SK-N-SH (cell line): Measurements from ENCODE around the gene ARHGEF10L. TPM values are rescaled to one million over a fixed set of nuclear protein-coding genes. Genes with fewer than 3 reads are reported as not detected.

Source experiments
- CTCF ChIA-PET: fragments of 300-600, 350-600 bp; formaldehyde crosslinking; extraction: SDS; loops from one replicate; lab custom pipeline; 2021; lab: Yijun Ruan, JAX
- POLR2A ChIA-PET: fragments of 350-600 bp; sonication (Branson Sonifier 250); formaldehyde crosslinking; extraction: SDS; loops from one replicate; lab custom pipeline; 2020; ENCODE audit warnings: antibody characterized with exemption, inconsistent platforms; lab: Yijun Ruan, JAX
- DNase-seq: peaks from one replicate; pipeline ENCODE4 v3.0.0; 2012
- H2AFZ ChIP-seq: fragments of 200-600 bp; sonication (generic); 2 replicates; pipeline ENCODE4 v1.8.1; 2016; ENCODE audit warnings: antibody characterized with exemption, mild to moderate bottlenecking, low read depth
- H3F3A ChIP-seq: fragments of 200-600 bp; sonication (generic); replicated peaks from 2 replicates; pipeline ENCODE3; 2016; ENCODE audit warnings: antibody characterized with exemption, mild to moderate bottlenecking; ENCODE audit not compliant: insufficient read depth
- H3K27ac ChIP-seq, 2 experiments: fragments of 200-500 bp in 1 of 2; fragments of 200-600 bp in 1 of 2; sonication (Bioruptor generic) in 1 of 2; sonication (generic), shearing (Covaris generic) in 1 of 2; 2 replicates each; pipeline versions ENCODE4 v1.5.1 to v1.6.1; 2014 to 2016; ENCODE audit warnings: low read depth in 2 of 2, inconsistent platforms in 1 of 2, low read length in 1 of 2, mild to moderate bottlenecking in 1 of 2, mixed read lengths in 1 of 2
- H3K27me3 ChIP-seq: fragments of 200-600 bp; sonication (generic), shearing (Covaris generic); 2 replicates; pipeline ENCODE4 v1.6.1; 2016; ENCODE audit warnings: mixed run types; ENCODE audit not compliant: insufficient read depth
- H3K36me3 ChIP-seq, 2 experiments: fragments of 200-500 bp in 1 of 2; fragments of 200-600 bp in 1 of 2; sonication (Bioruptor generic) in 1 of 2; sonication (generic) in 1 of 2; replicated peaks in 1 of 2; 2 replicates each; pipeline versions ENCODE3 to v1.5.1; 2014 to 2016; ENCODE audit warnings: low read length in 1 of 2, mild to moderate bottlenecking in 1 of 2; ENCODE audit not compliant: insufficient read depth in 2 of 2, control insufficient read depth in 1 of 2
- H3K4me1 ChIP-seq, 2 experiments: fragments of 200-500 bp in 1 of 2; fragments of 200-600 bp in 1 of 2; sonication (Bioruptor generic) in 1 of 2; sonication (generic), shearing (Covaris generic) in 1 of 2; 2 replicates each; pipeline versions ENCODE4 v1.5.1 to v1.6.1; 2014 to 2016; ENCODE audit warnings: low read depth in 1 of 2, low read length in 1 of 2, mixed run types in 1 of 2; ENCODE audit not compliant: insufficient read depth in 2 of 2, control insufficient read depth in 1 of 2
- H3K4me2 ChIP-seq: fragments of 200-600 bp; sonication (generic), shearing (Covaris generic); 2 replicates; pipeline ENCODE4 v1.6.1; 2017; ENCODE audit warnings: mixed run types
- H3K4me3 ChIP-seq, 2 experiments: fragments of 200-500 bp in 1 of 2; fragments of 200-600 bp in 1 of 2; sonication (Bioruptor generic) in 1 of 2; sonication (generic), shearing (Covaris generic) in 1 of 2; 2 replicates each; pipeline versions ENCODE4 v1.5.1 to v1.8.1; 2014 to 2016; ENCODE audit warnings: low read depth in 2 of 2, inconsistent platforms in 1 of 2, low read length in 1 of 2, mild to moderate bottlenecking in 1 of 2, mixed read lengths in 1 of 2, moderate library complexity in 1 of 2
- H3K79me2 ChIP-seq: fragments of 200-600 bp; sonication (generic); 2 replicates; pipeline ENCODE4 v1.8.1; 2017; ENCODE audit warnings: mild to moderate bottlenecking; ENCODE audit not compliant: insufficient read depth
- H3K9ac ChIP-seq: fragments of 200-600 bp; sonication (generic); 2 replicates; pipeline ENCODE4 v1.6.1; 2017; ENCODE audit warnings: mixed run types
- H3K9me2 ChIP-seq: fragments of 200-600 bp; sonication (generic); 2 replicates; pipeline ENCODE4 v1.6.1; 2017; ENCODE audit warnings: mixed run types
- H3K9me3 ChIP-seq: fragments of 200-600 bp; sonication (generic); 2 replicates; pipeline ENCODE4 v1.6.1; 2017; ENCODE audit warnings: mixed run types, mild to moderate bottlenecking, moderate library complexity
- H4K20me1 ChIP-seq: fragments of 200-600 bp; sonication (generic); 2 replicates; pipeline ENCODE4 v1.6.1; 2017; ENCODE audit warnings: mild to moderate bottlenecking, mixed run types; ENCODE audit not compliant: insufficient read depth
- CHD2 ChIP-seq: fragments of 150-350 bp; IDR thresholded peaks from 2 replicates; pipeline ENCODE4 v1.6.1; 2018; ENCODE audit warnings: low read length; ENCODE audit not compliant: partially characterized antibody
- EP300 ChIP-seq, 2 experiments: IDR thresholded peaks; 2 replicates each; pipeline versions ENCODE4 v1.4.0 to v1.6.1; 2012; ENCODE audit warnings: borderline replicate concordance in 1 of 2, low read depth in 1 of 2, low read length in 1 of 2
- FOXJ3 ChIP-seq: sonication (generic); formaldehyde crosslinking; IDR thresholded peaks from 2 replicates; pipeline ENCODE4 v1.5.1; 2020; ENCODE audit warnings: mild to moderate bottlenecking, missing genetic modification reagents
- FOXM1 ChIP-seq: IDR thresholded peaks from 2 replicates; pipeline ENCODE4 v1.4.0; 2012; ENCODE audit warnings: low read depth, mild to moderate bottlenecking
- GATA2 ChIP-seq: sonication (generic); formaldehyde crosslinking; IDR thresholded peaks from 2 replicates; pipeline ENCODE4 v1.5.0; 2020; ENCODE audit warnings: mild to moderate bottlenecking, missing genetic modification reagents
- MEF2A ChIP-seq: IDR thresholded peaks from 2 replicates; pipeline ENCODE4 v1.4.0; 2012; ENCODE audit warnings: low read depth, borderline replicate concordance
- NFIC ChIP-seq: IDR thresholded peaks from 2 replicates; pipeline ENCODE4 v1.4.0; 2012; ENCODE audit warnings: borderline replicate concordance
- NRF1 ChIP-seq: IDR thresholded peaks from 2 replicates; pipeline ENCODE4 v1.6.1; 2012; ENCODE audit warnings: low read depth, mild to moderate bottlenecking, low read length
- POLR2AphosphoS5 ChIP-seq: IDR thresholded peaks from 2 replicates; pipeline ENCODE4 v1.6.1; 2012; ENCODE audit warnings: low read depth, low read length
- RCOR1 ChIP-seq: fragments of 150-350 bp; IDR thresholded peaks from 2 replicates; pipeline ENCODE4 v1.6.1; 2017; ENCODE audit warnings: antibody characterized with exemption, low read length
- RFX5 ChIP-seq: IDR thresholded peaks from 2 replicates; pipeline ENCODE4 v1.6.1; 2012; ENCODE audit warnings: mild to moderate bottlenecking, improper control_type of control experiment, low read length
- TAF1 ChIP-seq: IDR thresholded peaks from 2 replicates; pipeline ENCODE4 v1.6.1; 2012; ENCODE audit warnings: low read depth, mild to moderate bottlenecking, low read length, moderate library complexity, borderline replicate concordance
- TCF12 ChIP-seq: IDR thresholded peaks from 2 replicates; pipeline ENCODE4 v1.4.0; 2012
- USF1 ChIP-seq: IDR thresholded peaks from 2 replicates; pipeline ENCODE4 v1.4.0; 2012; ENCODE audit warnings: low read depth, borderline replicate concordance
- USF2 ChIP-seq: fragments of 150-350 bp; IDR thresholded peaks from 2 replicates; pipeline ENCODE4 v1.6.1; 2017; ENCODE audit warnings: antibody characterized with exemption, low read length, low read depth, borderline replicate concordance
- YY1 ChIP-seq: IDR thresholded peaks from 2 replicates; pipeline ENCODE4 v1.4.0; 2012; ENCODE audit warnings: low read depth, mild to moderate bottlenecking
- WGBS: methylation state at CpG from one replicate; pipeline ENCODE4 v1.1.6; 2017; ENCODE audit warnings: low lambda C conversion rate; 5-methylcytosine and 5-hydroxymethylcytosine counted together
- polyA plus RNA-seq, 3 experiments: library from polyadenylated mRNA; depleted of rRNA; stranded (reverse); fragments of >200 nt; gene quantifications; 2 replicates each; pipeline ENCODE4 v1.2.3, GENCODE V29; 2012
- TF ChIP-seq, protein P1 (sequence below): fragments of 200-600 bp; sonication (generic); IDR thresholded peaks from 2 replicates; pipeline ENCODE4 v1.6.1; 2017; ENCODE audit warnings: antibody characterized with exemption, mild to moderate bottlenecking, moderate library complexity
- TF ChIP-seq, protein P2 (sequence below): IDR thresholded peaks from 2 replicates; pipeline ENCODE4; 2012
- TF ChIP-seq, protein P3 (sequence below): IDR thresholded peaks from 2 replicates; pipeline ENCODE4 v1.6.1; 2012; ENCODE audit warnings: mild to moderate bottlenecking, low read depth, low read length, moderate library complexity

ARHGEF10L gene
- polyA plus RNA-seq, 1 of the 3 experiments (the other 2 are of a cell fraction) = 12.5 TPM

GRCh38 chr1:17551755-17552234, 12.3 kb downstream of the ARHGEF10L start (continued):
- TF ChIP-seq EP300 (IDR thresholded peaks at IDR 0.05; ENCODE audit: borderline replicate concordance in 1 of 2, low read depth in 1 of 2, low read length in 1 of 2) (peak in 1 of 2 experiments; percentile 87; a peak in 2 of 4 replicates), NFIC (no peak), CHD2 (peak; percentile 83), TAF1 (no peak), MEF2A (no peak)
- TF ChIP-seq, protein P1, sequence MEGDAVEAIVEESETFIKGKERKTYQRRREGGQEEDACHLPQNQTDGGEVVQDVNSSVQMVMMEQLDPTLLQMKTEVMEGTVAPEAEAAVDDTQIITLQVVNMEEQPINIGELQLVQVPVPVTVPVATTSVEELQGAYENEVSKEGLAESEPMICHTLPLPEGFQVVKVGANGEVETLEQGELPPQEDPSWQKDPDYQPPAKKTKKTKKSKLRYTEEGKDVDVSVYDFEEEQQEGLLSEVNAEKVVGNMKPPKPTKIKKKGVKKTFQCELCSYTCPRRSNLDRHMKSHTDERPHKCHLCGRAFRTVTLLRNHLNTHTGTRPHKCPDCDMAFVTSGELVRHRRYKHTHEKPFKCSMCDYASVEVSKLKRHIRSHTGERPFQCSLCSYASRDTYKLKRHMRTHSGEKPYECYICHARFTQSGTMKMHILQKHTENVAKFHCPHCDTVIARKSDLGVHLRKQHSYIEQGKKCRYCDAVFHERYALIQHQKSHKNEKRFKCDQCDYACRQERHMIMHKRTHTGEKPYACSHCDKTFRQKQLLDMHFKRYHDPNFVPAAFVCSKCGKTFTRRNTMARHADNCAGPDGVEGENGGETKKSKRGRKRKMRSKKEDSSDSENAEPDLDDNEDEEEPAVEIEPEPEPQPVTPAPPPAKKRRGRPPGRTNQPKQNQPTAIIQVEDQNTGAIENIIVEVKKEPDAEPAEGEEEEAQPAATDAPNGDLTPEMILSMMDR = no peak
- TF ChIP-seq, protein P2, sequence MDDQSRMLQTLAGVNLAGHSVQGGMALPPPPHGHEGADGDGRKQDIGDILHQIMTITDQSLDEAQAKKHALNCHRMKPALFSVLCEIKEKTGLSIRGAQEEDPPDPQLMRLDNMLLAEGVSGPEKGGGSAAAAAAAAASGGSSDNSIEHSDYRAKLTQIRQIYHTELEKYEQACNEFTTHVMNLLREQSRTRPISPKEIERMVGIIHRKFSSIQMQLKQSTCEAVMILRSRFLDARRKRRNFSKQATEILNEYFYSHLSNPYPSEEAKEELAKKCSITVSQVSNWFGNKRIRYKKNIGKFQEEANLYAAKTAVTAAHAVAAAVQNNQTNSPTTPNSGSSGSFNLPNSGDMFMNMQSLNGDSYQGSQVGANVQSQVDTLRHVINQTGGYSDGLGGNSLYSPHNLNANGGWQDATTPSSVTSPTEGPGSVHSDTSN = peak; percentile 18; the same call in 1 of the 2 replicates

GRCh38 chr1:17553975-17554700, 14.6 kb downstream of the ARHGEF10L start:
- CTCF ChIA-PET = interaction anchor here (0.7 to 1.3 kb wide), 5 partner anchors 20 to 59 kb away, joined by 3 to 5 read pairs (median 3); no protein-coding TSS in a partner anchor
- no peak for DNase-seq
- Histone ChIP-seq H3K79me2 (peaks cover 68% of the 10 kb centered on the region), H3K9me2 (no peaks in the 10 kb centered on the region), H3K4me2 (peak overlapping the region; percentile 58), H3K9me3 (no peaks in the 10 kb centered on the region), H3K9ac (no peak overlapping the region), H2AFZ (no peak overlapping the region), H4K20me1 (peaks cover 7% of the 10 kb centered on the region; the same call in 1 of the 2 replicates), H3K4me1 (peaks cover 22 to 27% of the 10 kb centered on the region in 2 experiments; a peak in 3 of 4 replicates), H3K36me3 (no peaks in the 10 kb centered on the region), H3K4me3 (no peak overlapping the region), H3K27ac (peak overlapping the region in 1 of 2 experiments; percentile 77; a peak in 2 of 4 replicates), H3K27me3 (no peaks in the 10 kb centered on the region), H3F3A (peaks cover 15% of the 10 kb centered on the region)
- POLR2A ChIA-PET = no interaction called here
- 24% methylated on average over 8 of the region's 8 CpGs for WGBS
- no peak for TF ChIP-seq FOXJ3 (CRISPR knock-in tag)
- no peak for TF ChIP-seq YY1
- peak; percentile 52; the same call in 1 of the 2 replicates for TF ChIP-seq TCF12
- TF ChIP-seq, protein P1 = no peak
- TF ChIP-seq POLR2AphosphoS5 = no peak
- TF ChIP-seq USF1 = no peak
- TF ChIP-seq, protein P3, sequence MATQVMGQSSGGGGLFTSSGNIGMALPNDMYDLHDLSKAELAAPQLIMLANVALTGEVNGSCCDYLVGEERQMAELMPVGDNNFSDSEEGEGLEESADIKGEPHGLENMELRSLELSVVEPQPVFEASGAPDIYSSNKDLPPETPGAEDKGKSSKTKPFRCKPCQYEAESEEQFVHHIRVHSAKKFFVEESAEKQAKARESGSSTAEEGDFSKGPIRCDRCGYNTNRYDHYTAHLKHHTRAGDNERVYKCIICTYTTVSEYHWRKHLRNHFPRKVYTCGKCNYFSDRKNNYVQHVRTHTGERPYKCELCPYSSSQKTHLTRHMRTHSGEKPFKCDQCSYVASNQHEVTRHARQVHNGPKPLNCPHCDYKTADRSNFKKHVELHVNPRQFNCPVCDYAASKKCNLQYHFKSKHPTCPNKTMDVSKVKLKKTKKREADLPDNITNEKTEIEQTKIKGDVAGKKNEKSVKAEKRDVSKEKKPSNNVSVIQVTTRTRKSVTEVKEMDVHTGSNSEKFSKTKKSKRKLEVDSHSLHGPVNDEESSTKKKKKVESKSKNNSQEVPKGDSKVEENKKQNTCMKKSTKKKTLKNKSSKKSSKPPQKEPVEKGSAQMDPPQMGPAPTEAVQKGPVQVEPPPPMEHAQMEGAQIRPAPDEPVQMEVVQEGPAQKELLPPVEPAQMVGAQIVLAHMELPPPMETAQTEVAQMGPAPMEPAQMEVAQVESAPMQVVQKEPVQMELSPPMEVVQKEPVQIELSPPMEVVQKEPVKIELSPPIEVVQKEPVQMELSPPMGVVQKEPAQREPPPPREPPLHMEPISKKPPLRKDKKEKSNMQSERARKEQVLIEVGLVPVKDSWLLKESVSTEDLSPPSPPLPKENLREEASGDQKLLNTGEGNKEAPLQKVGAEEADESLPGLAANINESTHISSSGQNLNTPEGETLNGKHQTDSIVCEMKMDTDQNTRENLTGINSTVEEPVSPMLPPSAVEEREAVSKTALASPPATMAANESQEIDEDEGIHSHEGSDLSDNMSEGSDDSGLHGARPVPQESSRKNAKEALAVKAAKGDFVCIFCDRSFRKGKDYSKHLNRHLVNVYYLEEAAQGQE = no peak
- no peak for TF ChIP-seq CHD2
- no peak for TF ChIP-seq RCOR1
- no peak for TF ChIP-seq FOXM1
- TF ChIP-seq USF2 = no peak
- TF ChIP-seq GATA2 (CRISPR knock-in tag) = no peak
- no peak for TF ChIP-seq NRF1
- no peak for TF ChIP-seq RFX5
